MCF 10A (cell line): Measurements from ENCODE around the gene C2CD2. TPM values are rescaled to one million over a fixed set of nuclear protein-coding genes. Genes with fewer than 3 reads are reported as not detected.

ENCODE experiments used
- BruUV-seq: library from RNA; stranded (reverse); fragments of 400-500 nt; replicated peaks from 2 replicates; lab custom pipeline; 2021; lab: Mats Ljungman, UMichigan
- CTCF ChIA-PET: fragments of 300-600 bp; sonication (Branson Sonifier 250); formaldehyde crosslinking; extraction: SDS; loops from one replicate; lab custom pipeline; 2021; ENCODE audit warnings: antibody characterized with exemption, inconsistent platforms; lab: Yijun Ruan, JAX
- POLR2A ChIA-PET: fragments of 300-600, 350-650 bp; sonication (Branson Sonifier 250); formaldehyde crosslinking; extraction: SDS; loops from one replicate; lab custom pipeline; 2020; ENCODE audit warnings: antibody characterized with exemption, inconsistent platforms; lab: Yijun Ruan, JAX
- DNase-seq: peaks from one replicate; pipeline ENCODE4 v3.0.0-alpha.2; 2018; ENCODE audit not compliant: unreplicated experiment
- H3K27ac Mint-ChIP-seq: one replicate; pipeline ENCODE4 v1.8.0; 2022; ENCODE audit warnings: mild to moderate bottlenecking, low read depth, mixed read lengths; ENCODE audit not compliant: unreplicated experiment
- H3K27me3 Mint-ChIP-seq: one replicate; pipeline ENCODE4 v1.8.0; 2022; ENCODE audit warnings: mixed read lengths; ENCODE audit not compliant: insufficient read depth, unreplicated experiment
- H3K36me3 Mint-ChIP-seq: one replicate; pipeline ENCODE4 v1.8.0; 2022; ENCODE audit warnings: mild to moderate bottlenecking, moderate library complexity, mixed read lengths; ENCODE audit not compliant: insufficient read depth, unreplicated experiment
- H3K4me1 Mint-ChIP-seq: one replicate; pipeline ENCODE4 v1.8.0; 2022; ENCODE audit warnings: mixed read lengths; ENCODE audit not compliant: insufficient read depth, unreplicated experiment
- H3K4me3 Mint-ChIP-seq: one replicate; pipeline ENCODE4 v1.8.0; 2022; ENCODE audit warnings: mild to moderate bottlenecking, moderate library complexity, mixed read lengths; ENCODE audit not compliant: unreplicated experiment
- H3K9me3 Mint-ChIP-seq: one replicate; pipeline ENCODE4 v1.8.0; 2022; ENCODE audit warnings: mixed read lengths; ENCODE audit not compliant: unreplicated experiment
- CTCF ChIP-seq: fragments of 200-600 bp; IDR thresholded peaks from one replicate; pipeline ENCODE4 v1.8.0; 2022; ENCODE audit warnings: antibody characterized with exemption, mild to moderate bottlenecking; ENCODE audit not compliant: unreplicated experiment
- intact Hi-C: fragments of 100-400 bp; cut with micrococcal nuclease; formaldehyde crosslinking; loops from 2 replicates; pipeline ENCODE4 v1.14.1; 2022
- total RNA-seq: library from RNA; stranded (reverse); gene quantifications from 2 replicates; pipeline ENCODE4 v1.2.3, GENCODE V29; 2022

C2CD2 gene
- total RNA-seq, 1 experiment from 2014 or later: 25.1 TPM

GRCh38 chr21:41972511-41973205 is 18.8 kb upstream of the C2CD2 start:
- CTCF ChIA-PET: interaction anchor here (1.1 kb wide), 1 partner anchor 10 kb away, joined by 3 read pairs; no protein-coding TSS in a partner anchor
- Mint-ChIP-seq H3K27me3 (no peaks in the 10 kb centered on the region), H3K4me1 (no peaks in the 10 kb centered on the region), H3K4me3 (no peak overlapping the region), H3K27ac (no peak overlapping the region), H3K9me3 (no peaks in the 10 kb centered on the region), H3K36me3 (no peaks in the 10 kb centered on the region)
- TF ChIP-seq CTCF: no peak
- intact Hi-C loops: no loop called here
- POLR2A ChIA-PET: no interaction called here
- no TSS peak for BruUV-seq
- no peak for DNase-seq

- Mint-ChIP-seq H3K27ac (no peak overlapping the region), H3K4me3 (no peak overlapping the region), H3K9me3 (no peaks in the 10 kb centered on the region), H3K4me1 (peaks cover under 1% of the 10 kb centered on the region), H3K27me3 (no peaks in the 10 kb centered on the region), H3K36me3 (no peaks in the 10 kb centered on the region)
- DNase-seq: no peak
- POLR2A ChIA-PET: interaction anchor here (0.6 to 0.8 kb wide), 2 partner anchors 14 to 194 kb away, joined by 3 read pairs; no protein-coding TSS in a partner anchor
- no peak for TF ChIP-seq CTCF
- BruUV-seq: no TSS peak
- CTCF ChIA-PET: no interaction called here
- intact Hi-C loops: no loop called here
Observed at GRCh38 chr21:41971891-41972290, 18.1 kb upstream of the C2CD2 start.

DNA sequence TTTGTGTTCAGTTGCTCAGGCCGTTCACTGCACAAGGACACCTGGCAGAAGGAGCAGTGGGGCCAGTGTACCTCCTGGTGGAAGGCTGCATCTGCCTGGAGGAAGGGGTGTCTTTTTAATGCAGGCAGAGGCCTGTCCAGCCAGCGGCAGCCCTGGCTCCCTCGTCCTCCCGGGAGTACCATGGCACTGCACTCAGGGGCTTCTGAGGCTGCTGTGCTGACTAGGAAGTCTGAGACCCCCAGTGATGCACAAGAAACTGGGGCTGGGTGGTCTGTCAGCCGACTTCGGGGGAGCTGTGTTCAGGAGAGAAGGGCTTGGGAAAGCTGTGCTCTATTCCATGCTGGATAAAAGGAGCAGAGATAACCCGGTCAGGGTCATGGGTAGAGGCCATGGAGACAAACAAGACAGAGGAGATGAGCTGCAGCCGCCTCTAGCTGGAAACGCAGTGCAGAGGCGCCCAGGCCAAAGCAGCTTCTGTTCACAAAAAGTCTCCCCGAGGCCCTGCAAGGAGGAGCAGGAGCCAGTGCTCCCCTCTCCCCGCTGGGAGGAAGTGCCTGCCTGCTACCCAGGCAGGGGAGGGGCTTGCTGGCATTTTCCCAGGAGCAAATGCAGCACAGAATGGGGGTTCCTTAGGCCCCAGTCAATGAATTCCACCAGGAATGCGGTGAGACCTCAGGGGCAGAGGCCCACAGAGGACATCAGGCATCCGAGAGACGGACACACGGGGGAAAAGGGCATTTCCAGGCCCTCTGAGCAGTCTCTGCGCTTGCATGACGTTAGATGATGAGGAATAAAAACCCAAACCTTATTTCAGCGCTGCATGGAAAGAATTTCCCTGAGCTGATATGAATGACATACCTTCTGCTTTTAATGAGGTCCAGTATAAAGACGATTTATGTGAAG is 17.2 kb upstream of the C2CD2 start:
- Mint-ChIP-seq H3K4me1 (peaks cover 9% of the 10 kb centered on the region), H3K4me3 (no peak overlapping the region), H3K9me3 (no peaks in the 10 kb centered on the region), H3K36me3 (no peaks in the 10 kb centered on the region), H3K27ac (no peak overlapping the region), H3K27me3 (no peaks in the 10 kb centered on the region)
- ChIA-PET POLR2A (interaction anchor here (0.6 to 0.9 kb wide), 2 partner anchors 39 to 438 kb away, joined by 3 to 6 read pairs; no protein-coding TSS in a partner anchor), CTCF (no interaction called here)
- no peak for DNase-seq
- no TSS peak for BruUV-seq
- no peak for TF ChIP-seq CTCF
- intact Hi-C loops: no loop called here

- no peaks in the 10 kb centered on the region for H3K27me3 Mint-ChIP-seq
- DNase-seq: no peak
- intact Hi-C loops: no loop called here
- H3K36me3 Mint-ChIP-seq: no peaks in the 10 kb centered on the region
- peaks cover 14% of the 10 kb centered on the region for H3K4me1 Mint-ChIP-seq
- no TSS peak for BruUV-seq
- H3K27ac Mint-ChIP-seq: no peak overlapping the region
- ChIA-PET CTCF (interaction anchor here (0.6 kb wide), 1 partner anchor 14 kb away, joined by 3 read pairs; no protein-coding TSS in a partner anchor), POLR2A (no interaction called here)
- H3K9me3 Mint-ChIP-seq: no peaks in the 10 kb centered on the region
- no peak overlapping the region for H3K4me3 Mint-ChIP-seq
- no peak for TF ChIP-seq CTCF
Observed at GRCh38 chr21:41970106-41970391, 16.2 kb upstream of the C2CD2 start.
